NCI-H1694 treated with DMSO at 0.1 percent for 48 hours (cell line): ENCODE results near the gene AGBL1.
A peak's percentile ranks its signal among the peaks of the same experiment; 100 is the strongest.

Source experiments
- DNase-seq: peaks from one replicate; lab custom pipeline; 2025; lab: John Stamatoyannopoulos, UW

The AGBL1 gene

GRCh38 chr15:86711476-86711875 lies 631.8 kb downstream of the AGBL1 start:
- no peak for DNase-seq

GRCh38 chr15:86714241-86714640 lies 634.6 kb downstream of the AGBL1 start:
- DNase-seq = no peak

- no peak for DNase-seq
Observed at GRCh38 chr15:86725628-86726027, 646.0 kb downstream of the AGBL1 start.

GRCh38 chr15:86735247-86736040 lies 655.8 kb downstream of the AGBL1 start:
- no peak for DNase-seq

- DNase-seq = no peak
Observed at GRCh38 chr15:86741917-86742316, 662.2 kb downstream of the AGBL1 start.

GRCh38 chr15:86743283-86743903 lies 663.7 kb downstream of the AGBL1 start:
- peak; percentile 20 for DNase-seq

- no peak for DNase-seq
Observed at GRCh38 chr15:86744198-86744780, 664.6 kb downstream of the AGBL1 start.

GRCh38 chr15:86751116-86751515 lies 671.4 kb downstream of the AGBL1 start:
- DNase-seq = no peak

GRCh38 chr15:86754846-86755245 lies 675.2 kb downstream of the AGBL1 start:
- no peak for DNase-seq

GRCh38 chr15:86756688-86757087 lies 677.0 kb downstream of the AGBL1 start:
- DNase-seq = peak; percentile 1

- DNase-seq = no peak
Observed at GRCh38 chr15:86759800-86760523, 680.3 kb downstream of the AGBL1 start.

- no peak for DNase-seq
Observed at GRCh38 chr15:86762874-86763273, 683.2 kb downstream of the AGBL1 start.

- no peak for DNase-seq
Observed at GRCh38 chr15:86764021-86764420, 684.4 kb downstream of the AGBL1 start.

- peak; percentile 7 for DNase-seq
Observed at GRCh38 chr15:86765281-86765680, 685.6 kb downstream of the AGBL1 start.

GRCh38 chr15:86772369-86773059 lies 692.8 kb downstream of the AGBL1 start:
- DNase-seq = no peak

- peak; percentile 36 for DNase-seq
Observed at GRCh38 chr15:86773736-86774135, 694.1 kb downstream of the AGBL1 start.

- DNase-seq = no peak
Observed at GRCh38 chr15:86776145-86776544, 696.5 kb downstream of the AGBL1 start.

GRCh38 chr15:86796521-86796920 lies 716.9 kb downstream of the AGBL1 start:
- DNase-seq = no peak

- DNase-seq = no peak
Observed at GRCh38 chr15:86797135-86797534, 717.5 kb downstream of the AGBL1 start.

- no peak for DNase-seq
Observed at GRCh38 chr15:86799226-86799625, 719.6 kb downstream of the AGBL1 start.

GRCh38 chr15:86802244-86802643 lies 722.6 kb downstream of the AGBL1 start:
- no peak for DNase-seq

GRCh38 chr15:86804406-86804805 lies 724.7 kb downstream of the AGBL1 start:
- DNase-seq = no peak
